SK-N-SH treated with all-trans-retinoic acid at 6 μM for 48 hours (cell line): ENCODE data around the gene COX17.

Experiments used
- ATAC-seq: fragments of 200-7000 bp; cut with Tn5 transposase; 3 replicates; pipeline ENCODE4 v1.9.1; 2020; ENCODE audit warnings: mild to moderate bottlenecking, moderate library complexity
- ARNTL ChIP-seq: fragments of 450-650 bp; formaldehyde crosslinking; IDR thresholded peaks from 2 replicates; pipeline ENCODE4 v1.5.0; 2020; ENCODE audit warnings: low read depth, mild to moderate bottlenecking, moderate library complexity, borderline replicate concordance
- BACH2 ChIP-seq: fragments of 250-450 bp; sonication (Bioruptor Pico); IDR thresholded peaks from 2 replicates; pipeline ENCODE4 v1.9.0; 2021; ENCODE audit warnings: mild to moderate bottlenecking, borderline replicate concordance
- CSDC2 ChIP-seq: fragments of 250-450 bp; sonication (Bioruptor Pico); IDR thresholded peaks from 2 replicates; pipeline ENCODE4 v1.5.0; 2020; ENCODE audit warnings: mild to moderate bottlenecking, moderate library complexity
- ESRRG ChIP-seq: fragments of 250-450 bp; sonication (Bioruptor Pico); IDR thresholded peaks from 2 replicates; pipeline ENCODE4 v1.6.1; 2021; ENCODE audit warnings: mild to moderate bottlenecking
- GLIS3 ChIP-seq: fragments of 250-450 bp; sonication (Bioruptor Pico); IDR thresholded peaks from 2 replicates; pipeline ENCODE4 v1.5.0; 2020; ENCODE audit warnings: mild to moderate bottlenecking, moderate library complexity
- ISL1 ChIP-seq: fragments of 250-450 bp; sonication (Bioruptor Pico); IDR thresholded peaks from 2 replicates; pipeline ENCODE4 v2.1.2; 2022; ENCODE audit warnings: mild to moderate bottlenecking, moderate library complexity
- OSR1 ChIP-seq: fragments of 250-450 bp; sonication (Bioruptor Pico); IDR thresholded peaks from 2 replicates; pipeline ENCODE4 v1.8.0; 2022; ENCODE audit warnings: moderate library complexity, mild to moderate bottlenecking, inconsistent platforms
- PPARA ChIP-seq: fragments of 250-450 bp; sonication (Bioruptor Pico); IDR thresholded peaks from 2 replicates; pipeline ENCODE4 v1.5.0; 2020; ENCODE audit warnings: mild to moderate bottlenecking, borderline replicate concordance
- RARB ChIP-seq: fragments of 250-450 bp; sonication (Bioruptor Pico); IDR thresholded peaks from 2 replicates; pipeline ENCODE4 v1.8.0; 2021; ENCODE audit warnings: mild to moderate bottlenecking, moderate library complexity
- SNAI2 ChIP-seq: fragments of 250-450 bp; sonication (Bioruptor Pico); IDR thresholded peaks from 2 replicates; pipeline ENCODE4 v1.5.0; 2020; ENCODE audit warnings: mild to moderate bottlenecking, moderate library complexity
- TCF4 ChIP-seq: fragments of 250-450 bp; sonication (Bioruptor Pico); IDR thresholded peaks from 2 replicates; pipeline ENCODE4 v1.8.0; 2021; ENCODE audit warnings: mild to moderate bottlenecking, moderate library complexity, borderline replicate concordance
- TOX ChIP-seq: fragments of 250-450 bp; sonication (Bioruptor Pico); IDR thresholded peaks from 2 replicates; pipeline ENCODE4 v1.8.0; 2021; ENCODE audit warnings: mild to moderate bottlenecking, moderate library complexity, borderline replicate concordance
- ZC3H10 ChIP-seq: fragments of 250-450 bp; sonication (Bioruptor Pico); IDR thresholded peaks from 2 replicates; pipeline ENCODE4 v1.5.1; 2021; ENCODE audit warnings: mild to moderate bottlenecking, moderate library complexity
- ZFP3 ChIP-seq: fragments of 250-450 bp; sonication (Bioruptor Pico); IDR thresholded peaks from 2 replicates; pipeline ENCODE4 v1.5.0; 2020; ENCODE audit warnings: mild to moderate bottlenecking, moderate library complexity
- ZFP30 ChIP-seq: fragments of 450-650 bp; formaldehyde crosslinking; IDR thresholded peaks from 2 replicates; pipeline ENCODE4 v1.5.0; 2022; ENCODE audit warnings: mild to moderate bottlenecking, moderate library complexity
- ZNF565 ChIP-seq: fragments of 450-650 bp; formaldehyde crosslinking; conservative IDR thresholded peaks from 2 replicates; pipeline ENCODE4 v1.5.0; 2020; ENCODE audit warnings: low read depth, mild to moderate bottlenecking, moderate library complexity
- ZNF70 ChIP-seq: fragments of 450-650 bp; formaldehyde crosslinking; IDR thresholded peaks from 2 replicates; pipeline ENCODE4 v1.5.0; 2020; ENCODE audit warnings: mild to moderate bottlenecking, moderate library complexity
- ZNF8 ChIP-seq: fragments of 450-650 bp; formaldehyde crosslinking; IDR thresholded peaks from 2 replicates; pipeline ENCODE4 v1.5.0; 2020; ENCODE audit warnings: mild to moderate bottlenecking, moderate library complexity
- TF ChIP-seq, protein P1 (sequence below): fragments of 250-450 bp; sonication (Bioruptor Pico); IDR thresholded peaks from 2 replicates; pipeline ENCODE4 v1.8.0; 2020; ENCODE audit warnings: mild to moderate bottlenecking, moderate library complexity, borderline replicate concordance
- TF ChIP-seq, protein P2 (sequence below): fragments of 250-450 bp; sonication (Bioruptor Pico); IDR thresholded peaks from 2 replicates; pipeline ENCODE4 v1.5.1; 2020; ENCODE audit warnings: low read depth, mild to moderate bottlenecking, moderate library complexity
- TF ChIP-seq, protein P3 (sequence below): fragments of 250-450 bp; sonication (Bioruptor Pico); IDR thresholded peaks from 2 replicates; pipeline ENCODE4 v1.5.0; 2020; ENCODE audit warnings: mild to moderate bottlenecking, moderate library complexity
- TF ChIP-seq, protein P4 (sequence below): fragments of 250-450 bp; sonication (Bioruptor Pico); IDR thresholded peaks from 2 replicates; pipeline ENCODE4 v1.5.1; 2021; ENCODE audit warnings: mild to moderate bottlenecking, moderate library complexity
- TF ChIP-seq, protein P5 (sequence below): fragments of 250-450 bp; sonication (Bioruptor Pico); IDR thresholded peaks from 2 replicates; pipeline ENCODE4 v1.8.0; 2021; ENCODE audit warnings: low read depth, mild to moderate bottlenecking, moderate library complexity, borderline replicate concordance

COX17 gene

DNA sequence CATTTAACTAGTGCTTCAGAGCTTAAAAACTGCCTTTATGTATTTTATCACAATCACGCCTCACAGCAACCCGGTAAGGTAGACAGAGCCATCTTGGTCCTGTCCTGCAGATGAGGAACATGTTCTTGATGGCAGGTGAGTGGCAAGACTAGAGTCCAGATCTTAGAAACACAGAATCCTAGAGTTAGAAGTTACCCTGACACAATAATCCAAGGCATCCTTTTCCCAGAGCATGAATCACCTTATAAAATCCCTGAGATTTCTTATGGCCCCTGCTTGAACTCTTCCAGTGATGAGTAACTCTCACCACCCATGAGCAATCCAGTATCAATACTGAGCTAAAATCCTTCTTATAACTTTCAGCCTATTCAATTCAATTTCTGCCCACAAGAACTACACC, 33.7 kb downstream of the COX17 start:
- peak; percentile 66 for ATAC-seq
- TF ChIP-seq ZFP3 (CRISPR knock-in tag) (no peak; the same call in 1 of the 2 replicates), ZNF565 (CRISPR knock-in tag) (no peak), ZFP30 (CRISPR knock-in tag) (no peak), ISL1 (CRISPR knock-in tag) (0 out of 2 replicates have a peak, but pooled peaks have one; percentile 31), PPARA (CRISPR knock-in tag) (no peak), TOX (CRISPR knock-in tag) (no peak), SNAI2 (CRISPR knock-in tag) (0 out of 2 replicates have a peak, but pooled peaks have one; percentile 63), ZNF70 (CRISPR knock-in tag) (no peak), ESRRG (no peak), CSDC2 (CRISPR knock-in tag) (peak; percentile 87; the same call in 1 of the 2 replicates), GLIS3 (CRISPR knock-in tag) (no peak), ZNF8 (CRISPR knock-in tag) (no peak), ARNTL (CRISPR knock-in tag) (no peak), TCF4 (CRISPR knock-in tag) (no peak), BACH2 (CRISPR knock-in tag) (no peak), OSR1 (CRISPR knock-in tag) (no peak), ZC3H10 (0 out of 2 replicates have a peak, but pooled peaks have one; percentile 20), RARB (CRISPR knock-in tag) (no peak)
- TF ChIP-seq, protein P1, sequence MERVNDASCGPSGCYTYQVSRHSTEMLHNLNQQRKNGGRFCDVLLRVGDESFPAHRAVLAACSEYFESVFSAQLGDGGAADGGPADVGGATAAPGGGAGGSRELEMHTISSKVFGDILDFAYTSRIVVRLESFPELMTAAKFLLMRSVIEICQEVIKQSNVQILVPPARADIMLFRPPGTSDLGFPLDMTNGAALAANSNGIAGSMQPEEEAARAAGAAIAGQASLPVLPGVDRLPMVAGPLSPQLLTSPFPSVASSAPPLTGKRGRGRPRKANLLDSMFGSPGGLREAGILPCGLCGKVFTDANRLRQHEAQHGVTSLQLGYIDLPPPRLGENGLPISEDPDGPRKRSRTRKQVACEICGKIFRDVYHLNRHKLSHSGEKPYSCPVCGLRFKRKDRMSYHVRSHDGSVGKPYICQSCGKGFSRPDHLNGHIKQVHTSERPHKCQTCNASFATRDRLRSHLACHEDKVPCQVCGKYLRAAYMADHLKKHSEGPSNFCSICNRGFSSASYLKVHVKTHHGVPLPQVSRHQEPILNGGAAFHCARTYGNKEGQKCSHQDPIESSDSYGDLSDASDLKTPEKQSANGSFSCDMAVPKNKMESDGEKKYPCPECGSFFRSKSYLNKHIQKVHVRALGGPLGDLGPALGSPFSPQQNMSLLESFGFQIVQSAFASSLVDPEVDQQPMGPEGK (CRISPR knock-in tag): no peak
- TF ChIP-seq, protein P2, sequence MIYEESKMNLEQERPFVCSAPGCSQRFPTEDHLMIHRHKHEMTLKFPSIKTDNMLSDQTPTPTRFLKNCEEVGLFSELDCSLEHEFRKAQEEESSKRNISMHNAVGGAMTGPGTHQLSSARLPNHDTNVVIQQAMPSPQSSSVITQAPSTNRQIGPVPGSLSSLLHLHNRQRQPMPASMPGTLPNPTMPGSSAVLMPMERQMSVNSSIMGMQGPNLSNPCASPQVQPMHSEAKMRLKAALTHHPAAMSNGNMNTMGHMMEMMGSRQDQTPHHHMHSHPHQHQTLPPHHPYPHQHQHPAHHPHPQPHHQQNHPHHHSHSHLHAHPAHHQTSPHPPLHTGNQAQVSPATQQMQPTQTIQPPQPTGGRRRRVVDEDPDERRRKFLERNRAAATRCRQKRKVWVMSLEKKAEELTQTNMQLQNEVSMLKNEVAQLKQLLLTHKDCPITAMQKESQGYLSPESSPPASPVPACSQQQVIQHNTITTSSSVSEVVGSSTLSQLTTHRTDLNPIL: no peak
- TF ChIP-seq, protein P3, sequence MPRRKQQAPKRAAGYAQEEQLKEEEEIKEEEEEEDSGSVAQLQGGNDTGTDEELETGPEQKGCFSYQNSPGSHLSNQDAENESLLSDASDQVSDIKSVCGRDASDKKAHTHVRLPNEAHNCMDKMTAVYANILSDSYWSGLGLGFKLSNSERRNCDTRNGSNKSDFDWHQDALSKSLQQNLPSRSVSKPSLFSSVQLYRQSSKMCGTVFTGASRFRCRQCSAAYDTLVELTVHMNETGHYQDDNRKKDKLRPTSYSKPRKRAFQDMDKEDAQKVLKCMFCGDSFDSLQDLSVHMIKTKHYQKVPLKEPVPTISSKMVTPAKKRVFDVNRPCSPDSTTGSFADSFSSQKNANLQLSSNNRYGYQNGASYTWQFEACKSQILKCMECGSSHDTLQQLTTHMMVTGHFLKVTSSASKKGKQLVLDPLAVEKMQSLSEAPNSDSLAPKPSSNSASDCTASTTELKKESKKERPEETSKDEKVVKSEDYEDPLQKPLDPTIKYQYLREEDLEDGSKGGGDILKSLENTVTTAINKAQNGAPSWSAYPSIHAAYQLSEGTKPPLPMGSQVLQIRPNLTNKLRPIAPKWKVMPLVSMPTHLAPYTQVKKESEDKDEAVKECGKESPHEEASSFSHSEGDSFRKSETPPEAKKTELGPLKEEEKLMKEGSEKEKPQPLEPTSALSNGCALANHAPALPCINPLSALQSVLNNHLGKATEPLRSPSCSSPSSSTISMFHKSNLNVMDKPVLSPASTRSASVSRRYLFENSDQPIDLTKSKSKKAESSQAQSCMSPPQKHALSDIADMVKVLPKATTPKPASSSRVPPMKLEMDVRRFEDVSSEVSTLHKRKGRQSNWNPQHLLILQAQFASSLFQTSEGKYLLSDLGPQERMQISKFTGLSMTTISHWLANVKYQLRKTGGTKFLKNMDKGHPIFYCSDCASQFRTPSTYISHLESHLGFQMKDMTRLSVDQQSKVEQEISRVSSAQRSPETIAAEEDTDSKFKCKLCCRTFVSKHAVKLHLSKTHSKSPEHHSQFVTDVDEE: no peak
- TF ChIP-seq, protein P4, sequence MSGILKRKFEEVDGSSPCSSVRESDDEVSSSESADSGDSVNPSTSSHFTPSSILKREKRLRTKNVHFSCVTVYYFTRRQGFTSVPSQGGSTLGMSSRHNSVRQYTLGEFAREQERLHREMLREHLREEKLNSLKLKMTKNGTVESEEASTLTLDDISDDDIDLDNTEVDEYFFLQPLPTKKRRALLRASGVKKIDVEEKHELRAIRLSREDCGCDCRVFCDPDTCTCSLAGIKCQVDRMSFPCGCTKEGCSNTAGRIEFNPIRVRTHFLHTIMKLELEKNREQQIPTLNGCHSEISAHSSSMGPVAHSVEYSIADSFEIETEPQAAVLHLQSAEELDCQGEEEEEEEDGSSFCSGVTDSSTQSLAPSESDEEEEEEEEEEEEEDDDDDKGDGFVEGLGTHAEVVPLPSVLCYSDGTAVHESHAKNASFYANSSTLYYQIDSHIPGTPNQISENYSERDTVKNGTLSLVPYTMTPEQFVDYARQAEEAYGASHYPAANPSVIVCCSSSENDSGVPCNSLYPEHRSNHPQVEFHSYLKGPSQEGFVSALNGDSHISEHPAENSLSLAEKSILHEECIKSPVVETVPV (CRISPR knock-in tag): no peak
- TF ChIP-seq, protein P5, sequence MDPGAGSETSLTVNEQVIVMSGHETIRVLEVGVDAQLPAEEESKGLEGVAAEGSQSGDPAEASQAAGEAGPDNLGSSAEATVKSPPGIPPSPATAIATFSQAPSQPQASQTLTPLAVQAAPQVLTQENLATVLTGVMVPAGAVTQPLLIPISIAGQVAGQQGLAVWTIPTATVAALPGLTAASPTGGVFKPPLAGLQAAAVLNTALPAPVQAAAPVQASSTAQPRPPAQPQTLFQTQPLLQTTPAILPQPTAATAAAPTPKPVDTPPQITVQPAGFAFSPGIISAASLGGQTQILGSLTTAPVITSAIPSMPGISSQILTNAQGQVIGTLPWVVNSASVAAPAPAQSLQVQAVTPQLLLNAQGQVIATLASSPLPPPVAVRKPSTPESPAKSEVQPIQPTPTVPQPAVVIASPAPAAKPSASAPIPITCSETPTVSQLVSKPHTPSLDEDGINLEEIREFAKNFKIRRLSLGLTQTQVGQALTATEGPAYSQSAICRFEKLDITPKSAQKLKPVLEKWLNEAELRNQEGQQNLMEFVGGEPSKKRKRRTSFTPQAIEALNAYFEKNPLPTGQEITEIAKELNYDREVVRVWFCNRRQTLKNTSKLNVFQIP (CRISPR knock-in tag): no peak

DNA sequence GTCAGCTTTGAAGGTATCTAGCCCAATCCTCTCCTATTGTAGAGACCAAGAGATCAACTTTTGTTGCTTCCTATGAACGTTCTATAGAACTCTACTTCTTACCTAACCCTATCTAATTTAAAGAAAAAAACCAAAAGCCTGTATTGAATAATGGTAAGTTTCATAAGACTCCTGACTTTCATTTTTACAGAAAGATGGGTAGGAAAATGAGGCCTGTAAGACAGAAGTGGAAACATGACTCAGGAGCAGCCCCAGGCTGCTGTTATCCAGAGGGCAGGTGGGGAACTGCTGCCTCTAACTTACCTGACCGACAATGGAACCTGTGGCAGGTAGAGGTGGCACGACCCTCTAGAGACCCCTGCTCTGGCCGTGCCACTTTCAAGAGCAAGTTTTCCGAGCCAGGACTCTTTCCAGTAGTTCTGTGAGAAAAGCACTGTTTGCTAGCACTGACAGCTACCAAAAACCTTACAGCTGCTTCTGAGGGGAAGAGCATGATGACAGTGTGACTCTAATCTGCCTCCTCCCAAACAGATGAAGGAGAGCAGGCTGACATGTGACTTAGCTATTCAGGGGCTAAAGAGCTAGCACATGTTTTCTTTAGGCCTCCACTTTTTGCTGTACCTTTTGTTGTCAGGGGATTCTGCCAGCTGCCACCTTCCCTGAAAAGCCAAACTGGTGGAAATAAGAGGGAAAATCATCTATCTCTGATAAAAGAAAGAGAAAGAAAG, 34.3 kb downstream of the COX17 start:
- TF ChIP-seq ZNF70 (CRISPR knock-in tag) (no peak), ZFP3 (CRISPR knock-in tag) (peak; percentile 25; the same call in 1 of the 2 replicates)
- ATAC-seq: no peak
